ENCODE data around the gene TTLL11.

DNA sequence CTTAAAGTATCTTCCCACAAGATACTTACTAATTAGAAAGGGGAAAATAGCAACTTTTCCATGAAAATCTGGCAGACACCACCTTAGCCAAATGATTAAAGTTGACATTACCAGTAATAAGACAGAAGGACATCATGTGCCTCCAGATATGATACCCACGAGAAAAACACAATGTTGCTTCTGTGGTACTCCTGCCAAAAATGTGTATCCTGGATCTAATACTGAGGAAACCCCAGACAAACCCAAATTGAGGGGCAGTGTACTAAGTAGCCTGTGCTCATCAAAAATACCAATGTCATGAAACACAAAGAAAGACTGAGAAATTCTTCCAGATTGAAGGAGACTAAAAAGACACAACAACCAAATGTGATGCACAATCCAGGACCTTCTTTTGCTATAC, 85.3 kb downstream of the TTLL11 start:
- TF ChIP-seq CTCF (IDR thresholded peaks at IDR 0.05; ENCODE audit: low read depth, low read length, poor library complexity, severe bottlenecking) (no peak), EZH2phosphoT487 (IDR thresholded peaks at IDR 0.05; ENCODE audit: borderline replicate concordance, low read length) (no peak)

Data from DOHH2 (cell line).